Fibroblast of skin of left biceps (primary cell): ENCODE measurements around the gene GAS7.
A peak's percentile ranks its signal among the peaks of the same experiment; 100 is the strongest.

ENCODE experiments used
- DNase-seq, 2 experiments: peaks; one replicate each; pipeline ENCODE4 v3.0.0-alpha.2; 2013; ENCODE audit warnings: low read depth in 2 of 2

The GAS7 gene

GRCh38 chr17:10135539-10136257, 62.7 kb downstream of the GAS7 start:
- DNase-seq, result no peak

GRCh38 chr17:10130677-10131076, 67.7 kb downstream of the GAS7 start:
- DNase-seq, result no peak

GRCh38 chr17:10130263-10130662, 68.1 kb downstream of the GAS7 start:
- DNase-seq, result no peak

GRCh38 chr17:10127819-10128425, 70.5 kb downstream of the GAS7 start:
- peak; percentile 98 to 99 for DNase-seq

- DNase-seq, result no peak
Observed at GRCh38 chr17:10126616-10127501, 71.5 kb downstream of the GAS7 start.

- no peak for DNase-seq
Observed at GRCh38 chr17:10126276-10126615, 72.2 kb downstream of the GAS7 start.

GRCh38 chr17:10125531-10126275, 72.7 kb downstream of the GAS7 start:
- DNase-seq, result no peak

GRCh38 chr17:10123093-10123492, 75.3 kb downstream of the GAS7 start:
- no peak for DNase-seq

- no peak for DNase-seq
Observed at GRCh38 chr17:10121971-10122707, 76.3 kb downstream of the GAS7 start.

- DNase-seq, result no peak
Observed at GRCh38 chr17:10120749-10121148, 77.7 kb downstream of the GAS7 start.

GRCh38 chr17:10120109-10120485, 78.3 kb downstream of the GAS7 start:
- no peak for DNase-seq

GRCh38 chr17:10119203-10120108, 79.0 kb downstream of the GAS7 start:
- no peak for DNase-seq

GRCh38 chr17:10118788-10119130, 79.6 kb downstream of the GAS7 start:
- DNase-seq, result no peak

GRCh38 chr17:10117581-10118001, 80.8 kb downstream of the GAS7 start:
- no peak for DNase-seq

- no peak for DNase-seq
Observed at GRCh38 chr17:10116753-10117420, 81.5 kb downstream of the GAS7 start.

- no peak for DNase-seq
Observed at GRCh38 chr17:10116267-10116666, 82.1 kb downstream of the GAS7 start.

- no peak for DNase-seq
Observed at GRCh38 chr17:10115536-10115932, 82.9 kb downstream of the GAS7 start.

GRCh38 chr17:10114931-10115535, 83.4 kb downstream of the GAS7 start:
- DNase-seq, result peak; percentile 98

- DNase-seq, result no peak
Observed at GRCh38 chr17:10112962-10113361, 85.4 kb downstream of the GAS7 start.
